A549 (cell line): ENCODE measurements around the gene RPL26. TPM values are rescaled to one million over a fixed set of nuclear protein-coding genes. Genes with fewer than 3 reads are reported as not detected.
"Not testable (repeated sequence)": the region's sequence is repeated elsewhere in the genome, so short reads cannot be mapped to it uniquely, and the experiment has no call there.

ENCODE experiments used
- ATAC-seq, 2 experiments: fragments of 200-7000 bp in 1 of 2; fragments of >200 bp in 1 of 2; cut with Nextera tagmentation in 1 of 2; cut with Tn5 transposase in 1 of 2; 3 replicates each; pipeline versions ENCODE4 v1.8.0 to v1.9.1; 2018 to 2020; ENCODE audit warnings: mild to moderate bottlenecking in 1 of 2, moderate library complexity in 1 of 2
- CTCF ChIA-PET: fragments of 300-600 bp; sonication (Branson Sonifier 250); formaldehyde crosslinking; extraction: SDS; loops from one replicate; lab custom pipeline; 2021; ENCODE audit warnings: antibody characterized with exemption, inconsistent platforms; lab: Yijun Ruan, JAX
- POLR2A ChIA-PET: fragments of 350-600 bp; formaldehyde crosslinking; extraction: SDS; loops from one replicate; lab custom pipeline; 2021; ENCODE audit warnings: antibody characterized with exemption, inconsistent platforms; lab: Yijun Ruan, JAX
- DNase-seq, 2 experiments: peaks; one replicate each; pipeline versions ENCODE4 v3.0.0 to v3.0.0-alpha.2; 2011 to 2016; ENCODE audit warnings: low read depth in 1 of 2, low spot score in 1 of 2
- FAIRE-seq: peaks from 2 replicates; lab custom pipeline; 2011; peaks lifted over from hg19 to GRCh38; lab: Jason Lieb, UNC
- H3K27ac ChIP-seq, 2 experiments: fragments of >200 bp; sonication (Bioruptor Twin); formaldehyde crosslinking; 3 replicates each; pipeline ENCODE4 v1.5.1; 2016 to 2017
- H3K4me1 ChIP-seq: fragments of >200 bp; sonication (Bioruptor Twin); formaldehyde crosslinking; 3 replicates; pipeline ENCODE4 v1.6.1; 2016
- H3K4me2 ChIP-seq: fragments of >200 bp; sonication (Bioruptor Twin); formaldehyde crosslinking; 3 replicates; pipeline ENCODE4 v1.6.1; 2016
- H3K4me3 ChIP-seq: fragments of >200 bp; sonication (Bioruptor Twin); formaldehyde crosslinking; 3 replicates; pipeline ENCODE4 v1.5.1; 2016
- H3K9me3 ChIP-seq: fragments of >200 bp; sonication (Bioruptor Twin); formaldehyde crosslinking; 3 replicates; pipeline ENCODE4 v1.6.1; 2016
- ATOH8 ChIP-seq: fragments of 250-450 bp; sonication (Bioruptor Pico); IDR thresholded peaks from 2 replicates; pipeline ENCODE4 v1.5.0; 2020; ENCODE audit warnings: low read depth, mild to moderate bottlenecking, moderate library complexity
- CBX2 ChIP-seq: fragments of 200-600 bp; sonication (generic); IDR thresholded peaks from 2 replicates; pipeline ENCODE4 v1.6.1; 2016; ENCODE audit warnings: low read depth, mild to moderate bottlenecking, borderline replicate concordance
- CEBPB ChIP-seq, 2 experiments: fragments of >200 bp in 1 of 2; sonication (Bioruptor Twin) in 1 of 2; formaldehyde crosslinking in 1 of 2; IDR thresholded peaks; 2 replicates each; pipeline ENCODE4 v1.6.1; 2012 to 2016
- CHD2 ChIP-seq: fragments of 150-350 bp; IDR thresholded peaks from 2 replicates; pipeline ENCODE4 v1.6.1; 2014; ENCODE audit warnings: low read length; ENCODE audit not compliant: partially characterized antibody
- EHMT2 ChIP-seq: fragments of 200-600 bp; sonication (generic); IDR thresholded peaks from 2 replicates; pipeline ENCODE4 v1.6.1; 2016; ENCODE audit warnings: antibody characterized with exemption, low read depth, mild to moderate bottlenecking, moderate library complexity
- ELK1 ChIP-seq: fragments of 150-350 bp; IDR thresholded peaks from 2 replicates; pipeline ENCODE4 v1.6.1; 2014; ENCODE audit warnings: low read depth, mild to moderate bottlenecking, low read length
- FOSL2 ChIP-seq, 2 experiments: fragments of 450-650 bp in 1 of 2; fragments of >200 bp in 1 of 2; sonication (Bioruptor Twin) in 1 of 2; formaldehyde crosslinking; IDR thresholded peaks; 2 replicates each; pipeline versions ENCODE4 v1.5.0 to v1.6.1; 2016 to 2020; ENCODE audit warnings: mild to moderate bottlenecking in 1 of 2, moderate library complexity in 1 of 2
- GATA3 ChIP-seq: IDR thresholded peaks from 2 replicates; pipeline ENCODE4 v1.6.1; 2012; ENCODE audit warnings: borderline replicate concordance
- HES2 ChIP-seq: fragments of >200 bp; sonication (Bioruptor Twin); formaldehyde crosslinking; IDR thresholded peaks from 2 replicates; pipeline ENCODE4 v1.6.1; 2016
- HOXB5 ChIP-seq: fragments of 250-450 bp; sonication (Bioruptor Pico); IDR thresholded peaks from 2 replicates; pipeline ENCODE4 v1.5.0; 2020; ENCODE audit warnings: mild to moderate bottlenecking, moderate library complexity
- JUNB ChIP-seq: fragments of >200 bp; sonication (Bioruptor Twin); formaldehyde crosslinking; IDR thresholded peaks from 2 replicates; pipeline ENCODE4 v1.6.1; 2016
- MYC ChIP-seq: IDR thresholded peaks from 2 replicates; pipeline ENCODE4 v1.6.1; 2012; ENCODE audit warnings: mild to moderate bottlenecking, inconsistent platforms, low read length, improper control_type of control experiment, borderline replicate concordance
- PHF8 ChIP-seq: fragments of 200-600 bp; sonication (generic); IDR thresholded peaks from 2 replicates; pipeline ENCODE4 v1.6.1; 2016; ENCODE audit warnings: low read depth, mild to moderate bottlenecking, antibody characterized with exemption, moderate library complexity, borderline replicate concordance
- RAD21 ChIP-seq, 2 experiments: fragments of >200 bp in 1 of 2; sonication (Bioruptor Twin) in 1 of 2; formaldehyde crosslinking in 1 of 2; IDR thresholded peaks in 1 of 2; conservative IDR thresholded peaks in 1 of 2; 2 replicates in 1 of 2; 3 replicates in 1 of 2; pipeline ENCODE4 v1.6.1; 2012 to 2018; ENCODE audit warnings: inconsistent platforms in 1 of 2
- RARB ChIP-seq: fragments of 250-450 bp; sonication (Bioruptor Pico); IDR thresholded peaks from 2 replicates; pipeline ENCODE4 v1.8.0; 2021; ENCODE audit warnings: mild to moderate bottlenecking, moderate library complexity
- ZNF302 ChIP-seq: fragments of 250-450 bp; sonication (Bioruptor Pico); IDR thresholded peaks from 2 replicates; pipeline ENCODE4 v1.9.0; 2021; ENCODE audit warnings: inconsistent platforms, mild to moderate bottlenecking, moderate library complexity
- WGBS: methylation state at CpG from one replicate; pipeline ENCODE4 v1.1.6; 2017; ENCODE audit errors: missing lambda C conversion rate; 5-methylcytosine and 5-hydroxymethylcytosine counted together
- polyA plus RNA-seq, 4 experiments: library from polyadenylated mRNA; depleted of rRNA in 3 of 4; stranded (reverse); fragments of >200 nt; fragmentation: RNase III in 1 of 4; extraction: RNeasy Plus Mini Kit Qiagen cat#74134 plus additional on column Dnase treatment in 1 of 4; gene quantifications; 2 replicates in 3 of 4; 3 replicates in 1 of 4; pipeline ENCODE4 v1.2.3, GENCODE V29; 2011 to 2017
- TF ChIP-seq, protein P1 (sequence below): fragments of 450-650 bp; IDR thresholded peaks from 2 replicates; pipeline ENCODE4 v1.6.1; 2014; ENCODE audit warnings: antibody characterized with exemption
- TF ChIP-seq, protein P2 (sequence below): IDR thresholded peaks from 2 replicates; pipeline ENCODE4 v1.6.1; 2012; ENCODE audit warnings: low read depth, borderline replicate concordance

RPL26 gene
- polyA plus RNA-seq, 2 of the 4 experiments (the other 2 are of a cell fraction), result 5,521 to 7,141 TPM

DNA sequence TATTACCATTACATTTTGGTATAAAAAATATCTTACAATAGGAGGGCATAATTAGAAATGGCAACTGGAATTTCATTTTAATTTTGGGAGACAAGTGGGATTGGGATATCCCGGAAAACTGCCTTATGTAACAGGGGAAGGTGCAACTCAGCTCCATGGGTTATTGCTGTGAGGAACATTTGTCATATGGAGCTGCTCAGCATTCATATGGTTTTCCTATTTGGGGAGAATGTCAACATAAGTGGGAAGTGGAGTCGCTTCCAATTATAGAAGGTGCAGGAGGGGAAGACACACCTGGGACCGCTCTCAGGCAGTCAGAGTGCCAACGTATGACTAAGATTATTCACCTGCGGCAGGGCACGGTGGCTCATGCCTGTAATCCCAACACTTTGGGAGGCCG, 32.7 kb downstream of the RPL26 start:
- H3K9me3 ChIP-seq, result no peaks in the 10 kb centered on the region
- H3K4me1 ChIP-seq, result no peaks in the 10 kb centered on the region
- ChIA-PET POLR2A (no interaction called here), CTCF (interaction anchor here (0.7 kb wide), 1 partner anchor 18 kb away, joined by 3 read pairs; no protein-coding TSS in a partner anchor)
- no peak overlapping the region for H3K4me3 ChIP-seq
- H3K4me2 ChIP-seq, result no peak overlapping the region
- FAIRE-seq (no peak), ATAC-seq (no peak), DNase-seq (no peak)
- no peak overlapping the region for H3K27ac ChIP-seq
- TF ChIP-seq ZNF302 (CRISPR knock-in tag), result no peak
- no peak for TF ChIP-seq PHF8
- no peak for TF ChIP-seq ATOH8 (CRISPR knock-in tag)
- TF ChIP-seq RARB (CRISPR knock-in tag), result no peak
- TF ChIP-seq EHMT2, result no peak
- TF ChIP-seq HOXB5 (CRISPR knock-in tag), result no peak
- no peak for TF ChIP-seq ELK1
- TF ChIP-seq FOSL2 (IDR thresholded peaks at IDR 0.05), result no peak
- no peak for TF ChIP-seq FOSL2 (CRISPR knock-in tag; IDR thresholded peaks at IDR 0.05)
- no peak for TF ChIP-seq CEBPB (IDR thresholded peaks at IDR 0.05)
- TF ChIP-seq HES2, result no peak
- no peak for TF ChIP-seq MYC
- 43% methylated on average over 7 of the region's 7 CpGs for WGBS

DNA sequence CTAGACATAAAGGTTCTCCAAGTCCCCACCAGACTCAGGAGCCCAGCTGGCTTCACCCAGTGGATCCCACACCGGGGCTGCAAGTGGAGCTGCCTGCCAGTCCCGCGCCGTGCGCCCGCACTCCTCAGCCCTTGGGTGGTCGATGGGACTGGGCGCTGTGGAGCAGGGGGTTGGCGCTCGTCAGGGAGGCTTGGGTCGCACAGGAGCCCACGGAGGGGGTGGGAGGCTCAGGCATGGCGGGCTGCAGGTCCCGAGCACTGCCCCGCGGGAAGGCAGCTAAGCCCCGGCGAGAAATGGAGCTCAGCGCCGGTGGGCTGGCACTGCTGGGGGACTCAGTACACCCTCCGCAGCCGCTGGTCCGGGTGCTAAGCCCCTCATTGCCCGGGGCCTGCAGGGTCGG, 36.0 kb downstream of the RPL26 start:
- not testable (repeated sequence) for H3K4me1 ChIP-seq, H3K4me3 ChIP-seq, FAIRE-seq, H3K9me3 ChIP-seq, DNase-seq, ATAC-seq, H3K27ac ChIP-seq, H3K4me2 ChIP-seq
- WGBS, result 57% methylated on average over 19 of the region's 25 CpGs
- POLR2A ChIA-PET, result interaction anchor here (1.5 kb wide), 1 partner anchor 35 kb away, joined by 3 read pairs; no protein-coding TSS in a partner anchor
- CTCF ChIA-PET, result interaction anchor here (1.4 to 2.5 kb wide), 2 partner anchors 46 to 47 kb away, joined by 3 to 7 read pairs; no protein-coding TSS in a partner anchor

GRCh38 chr17:8345951-8346665, 36.9 kb downstream of the RPL26 start:
- 33% methylated on average over 5 of the region's 5 CpGs for WGBS
- peak; percentile 51 to 57; a peak in 5 of 6 replicates for ATAC-seq
- no peak for TF ChIP-seq CHD2
- no peak for TF ChIP-seq RAD21 (conservative IDR thresholded peaks at IDR 0.05 in 1 of 2, IDR thresholded peaks at IDR 0.05 in 1 of 2)
- TF ChIP-seq, protein P1, sequence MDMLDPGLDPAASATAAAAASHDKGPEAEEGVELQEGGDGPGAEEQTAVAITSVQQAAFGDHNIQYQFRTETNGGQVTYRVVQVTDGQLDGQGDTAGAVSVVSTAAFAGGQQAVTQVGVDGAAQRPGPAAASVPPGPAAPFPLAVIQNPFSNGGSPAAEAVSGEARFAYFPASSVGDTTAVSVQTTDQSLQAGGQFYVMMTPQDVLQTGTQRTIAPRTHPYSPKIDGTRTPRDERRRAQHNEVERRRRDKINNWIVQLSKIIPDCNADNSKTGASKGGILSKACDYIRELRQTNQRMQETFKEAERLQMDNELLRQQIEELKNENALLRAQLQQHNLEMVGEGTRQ, result no peak
- TF ChIP-seq ATOH8 (CRISPR knock-in tag), result no peak
- TF ChIP-seq JUNB, result no peak
- TF ChIP-seq EHMT2, result no peak
- TF ChIP-seq, protein P2, sequence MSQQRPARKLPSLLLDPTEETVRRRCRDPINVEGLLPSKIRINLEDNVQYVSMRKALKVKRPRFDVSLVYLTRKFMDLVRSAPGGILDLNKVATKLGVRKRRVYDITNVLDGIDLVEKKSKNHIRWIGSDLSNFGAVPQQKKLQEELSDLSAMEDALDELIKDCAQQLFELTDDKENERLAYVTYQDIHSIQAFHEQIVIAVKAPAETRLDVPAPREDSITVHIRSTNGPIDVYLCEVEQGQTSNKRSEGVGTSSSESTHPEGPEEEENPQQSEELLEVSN, result no peak
- TF ChIP-seq GATA3, result no peak
- no peak for TF ChIP-seq CBX2
- TF ChIP-seq, all 56 proteins: peak for 0
- no peak overlapping the region for H3K27ac ChIP-seq
- H3K4me2 ChIP-seq, result no peak overlapping the region
- FAIRE-seq (no peak), DNase-seq (no peak)
- ChIA-PET CTCF (interaction anchor here (1.3 to 2.5 kb wide), 3 partner anchors 45 to 285 kb away, joined by 3 to 7 read pairs (median 3); no protein-coding TSS in a partner anchor), POLR2A (interaction anchor here (1.5 kb wide), 1 partner anchor 36 kb away, joined by 3 read pairs; no protein-coding TSS in a partner anchor)
- H3K4me3 ChIP-seq, result no peak overlapping the region
- no peaks in the 10 kb centered on the region for H3K4me1 ChIP-seq
- H3K9me3 ChIP-seq, result no peaks in the 10 kb centered on the region
